Testis (tissue), 2 donors: Measurements from ENCODE around the gene UMOD.

Experiments used
- CTCF ChIP-seq, 3 experiments: fragments of 450-650 bp in 2 of 3; fragments of 200-600 bp in 1 of 3; sonication (generic) in 1 of 3; IDR thresholded peaks; one replicate each; pipeline ENCODE4 v1.5.1; 2016 to 2019; ENCODE audit warnings: antibody characterized with exemption in 3 of 3, mild to moderate bottlenecking in 2 of 3, moderate library complexity in 1 of 3
- POLR2A ChIP-seq: fragments of 450-650 bp; IDR thresholded peaks from one replicate; pipeline ENCODE4 v1.6.1; 2017; ENCODE audit warnings: antibody characterized with exemption, mild to moderate bottlenecking, moderate library complexity

GRCh38 chr16:20327444-20328041 lies 25.0 kb downstream of the UMOD start, which contains the start of gene GP2:
- TF ChIP-seq CTCF (IDR thresholded peaks at IDR 0.05) (no peak), POLR2A (no peak)
